PC-3 (cell line): Measurements from ENCODE around the gene LAMP2. TPM values are rescaled to one million over a fixed set of nuclear protein-coding genes. Genes with fewer than 3 reads are reported as not detected.

Experiments used
- ATAC-seq: fragments of 200-7000 bp; cut with Tn5 transposase; 2 replicates; pipeline ENCODE4 v1.9.1; 2020; ENCODE audit warnings: mild to moderate bottlenecking, moderate library complexity
- BruUV-seq: library from RNA; stranded (reverse); fragments of 400-500 nt; replicated peaks from 2 replicates; lab custom pipeline; 2021; lab: Mats Ljungman, UMichigan
- CTCF ChIA-PET: fragments of 300-600 bp; sonication (Branson Sonifier 250); formaldehyde crosslinking; loops from one replicate; lab custom pipeline; 2022; ENCODE audit warnings: antibody characterized with exemption; lab: Charles Lee
- POLR2A ChIA-PET: fragments of 300-600 bp; sonication (Branson Sonifier 250); formaldehyde crosslinking; loops from one replicate; lab custom pipeline; 2022; ENCODE audit warnings: antibody characterized with exemption; ENCODE audit not compliant: unreplicated experiment; lab: Charles Lee
- DNase-seq: peaks from one replicate; pipeline ENCODE4 v3.0.0-alpha.2; 2015
- H2AFZ ChIP-seq: fragments of 300-600 bp; sonication (generic); 2 replicates; pipeline ENCODE4 v1.6.0; 2016; ENCODE audit warnings: antibody characterized with exemption, low read length
- H3F3A ChIP-seq: fragments of 300-600 bp; sonication (generic); one replicate; pipeline ENCODE4 v1.6.0; 2017; ENCODE audit warnings: antibody characterized with exemption, low read length, control low read depth, mild to moderate bottlenecking; ENCODE audit not compliant: unreplicated experiment
- H3K27ac ChIP-seq: fragments of 300-600 bp; sonication (generic); 2 replicates; pipeline ENCODE4 v1.5.1; 2016; ENCODE audit warnings: mild to moderate bottlenecking, low read length
- H3K27me3 ChIP-seq: fragments of 300-600 bp; sonication (generic); 2 replicates; pipeline ENCODE4 v1.6.1; 2016; ENCODE audit warnings: low read length, mixed read lengths
- H3K36me3 ChIP-seq: fragments of 300-600 bp; sonication (generic); 2 replicates; pipeline ENCODE4 v1.6.1; 2016; ENCODE audit warnings: low read depth, mixed run types, low read length, mixed read lengths
- H3K4me1 ChIP-seq: fragments of 300-600 bp; sonication (generic); 2 replicates; pipeline ENCODE4 v1.5.1; 2016; ENCODE audit warnings: low read length; ENCODE audit not compliant: insufficient read depth
- H3K4me2 ChIP-seq: fragments of 300-600 bp; sonication (generic); 2 replicates; pipeline ENCODE4 v1.6.0; 2016; ENCODE audit warnings: low read length
- H3K4me3 ChIP-seq: fragments of 300-600 bp; sonication (generic); 2 replicates; pipeline ENCODE4 v1.5.1; 2016; ENCODE audit warnings: mild to moderate bottlenecking, low read length, mixed read lengths
- H3K79me2 ChIP-seq: fragments of 300-600 bp; sonication (generic); 2 replicates; pipeline ENCODE4 v1.6.1; 2017; ENCODE audit warnings: low read length, mixed read lengths
- H3K9ac ChIP-seq: fragments of 300-600 bp; sonication (generic); 2 replicates; pipeline ENCODE4 v1.6.0; 2016; ENCODE audit warnings: mild to moderate bottlenecking, low read length
- H3K9me2 ChIP-seq: fragments of 300-600 bp; sonication (generic); replicated peaks from 2 replicates; pipeline ENCODE4 v1.6.1; 2016; ENCODE audit warnings: mixed run types, low read length, mixed read lengths
- H3K9me3 ChIP-seq: fragments of 300-600 bp; sonication (generic); 2 replicates; pipeline ENCODE4 v1.6.1; 2016; ENCODE audit warnings: low read length, mixed read lengths
- H4K20me1 ChIP-seq: fragments of 300-600 bp; sonication (generic); 2 replicates; pipeline ENCODE4 v1.6.1; 2016; ENCODE audit warnings: low read length, mixed read lengths
- CTCF ChIP-seq: fragments of 300-600 bp; sonication (generic); conservative IDR thresholded peaks from 2 replicates; pipeline ENCODE4 v1.5.1; 2017; ENCODE audit warnings: antibody characterized with exemption, low read depth, mild to moderate bottlenecking, low read length
- EZH2 ChIP-seq: fragments of 300-600 bp; sonication (generic); IDR thresholded peaks from one replicate; pipeline ENCODE4 v1.6.1; 2017; ENCODE audit warnings: antibody characterized with exemption, mild to moderate bottlenecking, low read length; ENCODE audit not compliant: unreplicated experiment
- EZH2phosphoT487 ChIP-seq: fragments of 300-600 bp; sonication (generic); IDR thresholded peaks from 2 replicates; pipeline ENCODE4 v1.6.1; 2018; ENCODE audit warnings: mild to moderate bottlenecking, antibody characterized with exemption, low read length, borderline replicate concordance
- intact Hi-C: fragments of 100-400 bp; cut with micrococcal nuclease; formaldehyde crosslinking; loops from 2 replicates; pipeline ENCODE4 v1.9.0; 2023
- total RNA-seq: library from RNA; depleted of rRNA; stranded (reverse); fragments of >200 nt; gene quantifications from 2 replicates; pipeline ENCODE4 v1.2.3, GENCODE V29; 2014

LAMP2 gene
- total RNA-seq, 1 experiment from 2014 or later = 53.8 TPM

- no peaks in the 10 kb centered on the region for H3K79me2 ChIP-seq
- no peaks in the 10 kb centered on the region for H3K27me3 ChIP-seq
- no peak overlapping the region for H2AFZ ChIP-seq
- peaks cover 9% of the 10 kb centered on the region for H3K36me3 ChIP-seq
- BruUV-seq = no TSS peak
- ATAC-seq (no peak), DNase-seq (no peak)
- H3K9me2 ChIP-seq = no peaks in the 10 kb centered on the region
- no peak overlapping the region for H3K9ac ChIP-seq
- CTCF ChIA-PET = no interaction called here
- H3K4me2 ChIP-seq = no peak overlapping the region
- no peaks in the 10 kb centered on the region for H3F3A ChIP-seq
- no peaks in the 10 kb centered on the region for H4K20me1 ChIP-seq
- H3K27ac ChIP-seq = no peak overlapping the region
- H3K4me1 ChIP-seq = no peaks in the 10 kb centered on the region
- TF ChIP-seq CTCF (no peak), EZH2phosphoT487 (no peak), EZH2 (no peak)
- no peak overlapping the region for H3K4me3 ChIP-seq
- H3K9me3 ChIP-seq = no peaks in the 10 kb centered on the region
- intact Hi-C loops = no loop called here
- POLR2A ChIA-PET = no interaction called here
These were observed 29.2 kb downstream of the LAMP2 start for GRCh38 chrX:120439921-120440320.

GRCh38 chrX:120429776-120430540, 39.1 kb downstream of the LAMP2 start:
- Histone ChIP-seq H3K27me3 (no peaks in the 10 kb centered on the region), H3K4me2 (no peak overlapping the region), H3K27ac (no peak overlapping the region), H3K9me3 (no peaks in the 10 kb centered on the region), H3K79me2 (no peaks in the 10 kb centered on the region), H2AFZ (no peak overlapping the region), H4K20me1 (no peaks in the 10 kb centered on the region), H3K9ac (no peak overlapping the region), H3K4me3 (no peak overlapping the region), H3K4me1 (peaks cover 6% of the 10 kb centered on the region; the same call in 1 of the 2 replicates), H3K9me2 (no peaks in the 10 kb centered on the region), H3F3A (no peaks in the 10 kb centered on the region), H3K36me3 (no peaks in the 10 kb centered on the region)
- ChIA-PET CTCF (no interaction called here), POLR2A (interaction anchor here (0.6 kb wide), 1 partner anchor 375 kb away, joined by 3 read pairs; no protein-coding TSS in a partner anchor)
- DNase-seq (no peak), ATAC-seq (peak; percentile 62; the same call in 1 of the 2 replicates)
- BruUV-seq = no TSS peak
- intact Hi-C loops = no loop called here
- TF ChIP-seq EZH2phosphoT487 (no peak), CTCF (no peak), EZH2 (no peak)

- H3K27ac ChIP-seq = no peak overlapping the region
- no peak overlapping the region for H3K4me3 ChIP-seq
- no peaks in the 10 kb centered on the region for H3F3A ChIP-seq
- no peak overlapping the region for H3K9ac ChIP-seq
- CTCF ChIA-PET = no interaction called here
- no TSS peak for BruUV-seq
- no peak overlapping the region for H3K4me2 ChIP-seq
- ATAC-seq (no peak), DNase-seq (no peak)
- no peaks in the 10 kb centered on the region for H3K27me3 ChIP-seq
- H3K79me2 ChIP-seq = no peaks in the 10 kb centered on the region
- TF ChIP-seq EZH2phosphoT487 (no peak), CTCF (no peak), EZH2 (no peak)
- no peaks in the 10 kb centered on the region for H3K9me2 ChIP-seq
- H2AFZ ChIP-seq = no peak overlapping the region
- POLR2A ChIA-PET = no interaction called here
- H3K9me3 ChIP-seq = no peaks in the 10 kb centered on the region
- intact Hi-C loops = no loop called here
- peaks cover 6% of the 10 kb centered on the region; the same call in 1 of the 2 replicates for H3K4me1 ChIP-seq
- no peaks in the 10 kb centered on the region for H3K36me3 ChIP-seq
- H4K20me1 ChIP-seq = no peaks in the 10 kb centered on the region
These were observed 40.8 kb downstream of the LAMP2 start for GRCh38 chrX:120428309-120428708.
